ENCODE data around the gene PBXIP1.

Gene PBXIP1

GRCh38 chr1:154970631-154971340, 14.9 kb upstream of the PBXIP1 start, which contains the start of gene SHC1:
TSS of gene SHC1 (minus strand) at chr1:154970747. CDS start at chr1:154970526, 221 bp downstream.
- H3K27me3 ChIP-seq (replicated peaks) = no peaks in the 10 kb centered on the region
- H3K27ac ChIP-seq = peak within 1 kb of the TSS; percentile 96
- H3K4me3 ChIP-seq (ENCODE audit: low read depth, low read length) = peak within 1 kb of the TSS; percentile 74
- TF ChIP-seq CTCF (IDR thresholded peaks at IDR 0.05; ENCODE audit: low read depth, low read length, missing control alignments) = no peak
- DNase-seq = peak; percentile 88
- in situ Hi-C loops (cut with HindIII; ENCODE audit: low pct_ligation_motif_present, low sequenced_read_pairs) = no loop called here
- peaks cover 27% of the 10 kb centered on the region for H3K36me3 ChIP-seq (replicated peaks)

- DNase-seq = no peak
- Histone ChIP-seq H3K4me3 (ENCODE audit: low read depth, low read length) (peak overlapping the region; percentile 74), H3K27me3 (replicated peaks) (no peaks in the 10 kb centered on the region), H3K36me3 (replicated peaks) (peaks cover 35% of the 10 kb centered on the region), H3K27ac (peak overlapping the region; percentile 96)
- in situ Hi-C loops (cut with HindIII; ENCODE audit: low pct_ligation_motif_present, low sequenced_read_pairs) = no loop called here
- TF ChIP-seq CTCF (IDR thresholded peaks at IDR 0.05; ENCODE audit: low read depth, low read length, missing control alignments) = no peak
Measured at GRCh38 chr1:154969860-154970452, 14.1 kb upstream of the PBXIP1 start.

- Histone ChIP-seq H3K27ac (no peak overlapping the region), H3K27me3 (replicated peaks) (no peaks in the 10 kb centered on the region), H3K36me3 (replicated peaks) (peaks cover 42% of the 10 kb centered on the region), H3K4me3 (ENCODE audit: low read depth, low read length) (peak overlapping the region; percentile 74)
- in situ Hi-C loops (cut with HindIII; ENCODE audit: low pct_ligation_motif_present, low sequenced_read_pairs) = no loop called here
- TF ChIP-seq CTCF (IDR thresholded peaks at IDR 0.05; ENCODE audit: low read depth, low read length, missing control alignments) = no peak
- no peak for DNase-seq
Measured at GRCh38 chr1:154969246-154969645, 13.3 kb upstream of the PBXIP1 start.

- Histone ChIP-seq H3K36me3 (replicated peaks) (peaks cover 45% of the 10 kb centered on the region), H3K27me3 (replicated peaks) (no peaks in the 10 kb centered on the region), H3K4me3 (ENCODE audit: low read depth, low read length) (peak overlapping the region; percentile 74), H3K27ac (no peak overlapping the region)
- TF ChIP-seq CTCF (IDR thresholded peaks at IDR 0.05; ENCODE audit: low read depth, low read length, missing control alignments) = no peak
- in situ Hi-C loops (cut with HindIII; ENCODE audit: low pct_ligation_motif_present, low sequenced_read_pairs) = no loop called here
- DNase-seq = no peak
Measured at GRCh38 chr1:154968731-154969130, 12.8 kb upstream of the PBXIP1 start.

- no peak overlapping the region for H3K4me3 ChIP-seq (ENCODE audit: low read depth, low read length)
- H3K36me3 ChIP-seq (replicated peaks) = peaks cover 55% of the 10 kb centered on the region
- H3K27me3 ChIP-seq (replicated peaks) = no peaks in the 10 kb centered on the region
- in situ Hi-C loops (cut with HindIII; ENCODE audit: low pct_ligation_motif_present, low sequenced_read_pairs) = no loop called here
- H3K27ac ChIP-seq = no peak overlapping the region
- DNase-seq = no peak
- TF ChIP-seq CTCF (IDR thresholded peaks at IDR 0.05; ENCODE audit: low read depth, low read length, missing control alignments) = no peak
Measured at GRCh38 chr1:154967331-154967950, 11.5 kb upstream of the PBXIP1 start.

Measured in brain microvascular endothelial cell (primary cell).